SK-N-SH (cell line): ENCODE data around the gene IRGQ.

Experiments used
- CTCF ChIP-seq: fragments of 200-600 bp; sonication (generic); IDR thresholded peaks from 2 replicates; pipeline ENCODE4 v1.6.1; 2017; ENCODE audit warnings: antibody characterized with exemption, mild to moderate bottlenecking, moderate library complexity
- EZH2phosphoT487 ChIP-seq: fragments of 200-600 bp; sonication (generic); IDR thresholded peaks from 2 replicates; pipeline ENCODE4 v1.6.1; 2017; ENCODE audit warnings: low read depth, mixed run types, mild to moderate bottlenecking, antibody characterized with exemption, moderate library complexity, borderline replicate concordance
- FOSL2 ChIP-seq: IDR thresholded peaks from 2 replicates; pipeline ENCODE4 v1.4.0; 2012; ENCODE audit warnings: low read depth, mild to moderate bottlenecking, moderate library complexity, borderline replicate concordance
- GABPA ChIP-seq: IDR thresholded peaks from 2 replicates; pipeline ENCODE4 v1.4.0; 2012; ENCODE audit warnings: low read depth, mild to moderate bottlenecking
- GATA2 ChIP-seq: sonication (generic); formaldehyde crosslinking; IDR thresholded peaks from 2 replicates; pipeline ENCODE4 v1.5.0; 2020; ENCODE audit warnings: mild to moderate bottlenecking, missing genetic modification reagents
- JUND ChIP-seq: IDR thresholded peaks from 2 replicates; pipeline ENCODE4 v1.4.0; 2012
- MAX ChIP-seq: IDR thresholded peaks from 2 replicates; pipeline ENCODE4 v1.4.0; 2012; ENCODE audit warnings: low read depth
- NFIC ChIP-seq: IDR thresholded peaks from 2 replicates; pipeline ENCODE4 v1.4.0; 2012; ENCODE audit warnings: borderline replicate concordance
- RCOR1 ChIP-seq: fragments of 150-350 bp; IDR thresholded peaks from 2 replicates; pipeline ENCODE4 v1.6.1; 2017; ENCODE audit warnings: antibody characterized with exemption, low read length
- RFX5 ChIP-seq: IDR thresholded peaks from 2 replicates; pipeline ENCODE4 v1.6.1; 2012; ENCODE audit warnings: mild to moderate bottlenecking, improper control_type of control experiment, low read length
- RXRA ChIP-seq: IDR thresholded peaks from 2 replicates; pipeline ENCODE4 v1.4.0; 2012; ENCODE audit warnings: low read depth, mild to moderate bottlenecking, borderline replicate concordance
- SMC3 ChIP-seq: IDR thresholded peaks from 2 replicates; pipeline ENCODE4 v1.6.1; 2012; ENCODE audit warnings: low read depth, low read length, improper control_type of control experiment
- TAF1 ChIP-seq: IDR thresholded peaks from 2 replicates; pipeline ENCODE4 v1.6.1; 2012; ENCODE audit warnings: low read depth, mild to moderate bottlenecking, low read length, moderate library complexity, borderline replicate concordance

GRCh38 chr19:43596842-43597461 lies 1.0 kb upstream of the IRGQ start:
- TF ChIP-seq JUND (no peak), EZH2phosphoT487 (no peak), CTCF (no peak), RFX5 (no peak), GABPA (no peak), MAX (no peak), TAF1 (no peak), SMC3 (no peak), GATA2 (CRISPR knock-in tag) (no peak), FOSL2 (no peak), RXRA (no peak), RCOR1 (no peak), NFIC (no peak)
